Calu3 (cell line): ENCODE measurements around the gene XRCC6. TPM values are rescaled to one million over a fixed set of nuclear protein-coding genes. Genes with fewer than 3 reads are reported as not detected.
A peak's percentile ranks its signal among the peaks of the same experiment; 100 is the strongest.

ENCODE experiments used
- BruUV-seq: library from RNA; stranded (reverse); fragments of 400-500 nt; replicated peaks from 2 replicates; lab custom pipeline; 2021; lab: Mats Ljungman, UMichigan
- CTCF ChIA-PET: fragments of 300-600 bp; sonication (Branson Sonifier 250); formaldehyde crosslinking; loops from one replicate; lab custom pipeline; 2022; ENCODE audit warnings: antibody characterized with exemption; lab: Charles Lee
- DNase-seq: peaks from one replicate; pipeline ENCODE4 v3.0.0; 2022
- H3K27ac Mint-ChIP-seq: one replicate; pipeline ENCODE4 v1.8.0; 2022; ENCODE audit warnings: mixed read lengths; ENCODE audit not compliant: unreplicated experiment
- H3K27me3 Mint-ChIP-seq: one replicate; pipeline ENCODE4 v1.8.0; 2022; ENCODE audit warnings: mixed read lengths; ENCODE audit not compliant: unreplicated experiment
- H3K36me3 Mint-ChIP-seq: one replicate; pipeline ENCODE4 v1.8.0; 2022; ENCODE audit warnings: mild to moderate bottlenecking, moderate library complexity, mixed read lengths; ENCODE audit not compliant: insufficient read depth, unreplicated experiment
- H3K4me1 Mint-ChIP-seq: one replicate; pipeline ENCODE4 v1.8.0; 2022; ENCODE audit warnings: mild to moderate bottlenecking, low read depth, mixed read lengths; ENCODE audit not compliant: unreplicated experiment
- H3K4me3 Mint-ChIP-seq: one replicate; pipeline ENCODE4 v1.8.0; 2022; ENCODE audit warnings: mild to moderate bottlenecking, low read depth, moderate library complexity, mixed read lengths; ENCODE audit not compliant: unreplicated experiment
- H3K9me3 Mint-ChIP-seq: one replicate; pipeline ENCODE4 v1.8.0; 2022; ENCODE audit warnings: low read depth, mixed read lengths; ENCODE audit not compliant: unreplicated experiment
- intact Hi-C: fragments of 100-400 bp; cut with micrococcal nuclease; formaldehyde crosslinking; loops from one replicate; pipeline ENCODE4 v1.10.0; 2022; ENCODE audit not compliant: unreplicated experiment
- total RNA-seq: library from RNA; stranded (reverse); gene quantifications from 2 replicates; pipeline ENCODE4 v1.2.3, GENCODE V29; 2022
- TF ChIP-seq, protein P1 (sequence below): fragments of 200-600 bp; IDR thresholded peaks from one replicate; pipeline ENCODE4 v1.8.0; 2022; ENCODE audit warnings: antibody characterized with exemption; ENCODE audit not compliant: unreplicated experiment

The XRCC6 gene
- total RNA-seq, 1 experiment from 2014 or later: 401 TPM

DNA sequence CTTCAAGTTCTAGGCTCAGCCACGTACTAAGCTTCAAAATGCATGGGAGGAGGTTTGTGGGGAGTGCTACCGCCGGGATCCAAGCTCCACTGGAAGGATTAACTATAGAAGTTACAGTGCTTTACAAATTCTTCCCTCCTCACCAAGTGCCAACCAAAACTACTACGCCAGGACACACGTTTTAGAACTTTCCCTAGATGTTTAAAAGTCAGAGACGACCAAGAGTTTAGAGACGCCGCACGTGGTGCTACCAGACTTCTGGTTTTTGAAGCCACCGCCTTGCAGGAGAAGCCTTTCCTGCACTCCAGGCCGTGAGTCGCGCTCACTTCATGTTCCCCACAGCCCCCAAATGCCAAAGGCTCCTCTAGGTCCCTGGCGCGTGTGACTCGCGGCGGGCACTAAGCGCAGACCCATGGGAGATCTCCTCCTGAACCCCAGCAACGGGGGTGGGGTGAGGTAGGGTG is 66.8 kb downstream of the XRCC6 start:
- CTCF ChIA-PET: interaction anchor here (0.7 to 2.1 kb wide), 4 partner anchors 10 to 73 kb away, joined by 3 to 13 read pairs (median 3); no protein-coding TSS in a partner anchor
- intact Hi-C loops: no loop called here
- H3K36me3 Mint-ChIP-seq: peaks cover 30% of the 10 kb centered on the region
- TF ChIP-seq, protein P1, sequence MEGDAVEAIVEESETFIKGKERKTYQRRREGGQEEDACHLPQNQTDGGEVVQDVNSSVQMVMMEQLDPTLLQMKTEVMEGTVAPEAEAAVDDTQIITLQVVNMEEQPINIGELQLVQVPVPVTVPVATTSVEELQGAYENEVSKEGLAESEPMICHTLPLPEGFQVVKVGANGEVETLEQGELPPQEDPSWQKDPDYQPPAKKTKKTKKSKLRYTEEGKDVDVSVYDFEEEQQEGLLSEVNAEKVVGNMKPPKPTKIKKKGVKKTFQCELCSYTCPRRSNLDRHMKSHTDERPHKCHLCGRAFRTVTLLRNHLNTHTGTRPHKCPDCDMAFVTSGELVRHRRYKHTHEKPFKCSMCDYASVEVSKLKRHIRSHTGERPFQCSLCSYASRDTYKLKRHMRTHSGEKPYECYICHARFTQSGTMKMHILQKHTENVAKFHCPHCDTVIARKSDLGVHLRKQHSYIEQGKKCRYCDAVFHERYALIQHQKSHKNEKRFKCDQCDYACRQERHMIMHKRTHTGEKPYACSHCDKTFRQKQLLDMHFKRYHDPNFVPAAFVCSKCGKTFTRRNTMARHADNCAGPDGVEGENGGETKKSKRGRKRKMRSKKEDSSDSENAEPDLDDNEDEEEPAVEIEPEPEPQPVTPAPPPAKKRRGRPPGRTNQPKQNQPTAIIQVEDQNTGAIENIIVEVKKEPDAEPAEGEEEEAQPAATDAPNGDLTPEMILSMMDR: no peak
- H3K27me3 Mint-ChIP-seq: no peaks in the 10 kb centered on the region
- no peak for DNase-seq
- no peaks in the 10 kb centered on the region for H3K9me3 Mint-ChIP-seq
- H3K27ac Mint-ChIP-seq: peak overlapping the region; percentile 86
- TSS peak; percentile 73 for BruUV-seq
- H3K4me3 Mint-ChIP-seq: peak overlapping the region; percentile 86
- no peaks in the 10 kb centered on the region for H3K4me1 Mint-ChIP-seq

DNA sequence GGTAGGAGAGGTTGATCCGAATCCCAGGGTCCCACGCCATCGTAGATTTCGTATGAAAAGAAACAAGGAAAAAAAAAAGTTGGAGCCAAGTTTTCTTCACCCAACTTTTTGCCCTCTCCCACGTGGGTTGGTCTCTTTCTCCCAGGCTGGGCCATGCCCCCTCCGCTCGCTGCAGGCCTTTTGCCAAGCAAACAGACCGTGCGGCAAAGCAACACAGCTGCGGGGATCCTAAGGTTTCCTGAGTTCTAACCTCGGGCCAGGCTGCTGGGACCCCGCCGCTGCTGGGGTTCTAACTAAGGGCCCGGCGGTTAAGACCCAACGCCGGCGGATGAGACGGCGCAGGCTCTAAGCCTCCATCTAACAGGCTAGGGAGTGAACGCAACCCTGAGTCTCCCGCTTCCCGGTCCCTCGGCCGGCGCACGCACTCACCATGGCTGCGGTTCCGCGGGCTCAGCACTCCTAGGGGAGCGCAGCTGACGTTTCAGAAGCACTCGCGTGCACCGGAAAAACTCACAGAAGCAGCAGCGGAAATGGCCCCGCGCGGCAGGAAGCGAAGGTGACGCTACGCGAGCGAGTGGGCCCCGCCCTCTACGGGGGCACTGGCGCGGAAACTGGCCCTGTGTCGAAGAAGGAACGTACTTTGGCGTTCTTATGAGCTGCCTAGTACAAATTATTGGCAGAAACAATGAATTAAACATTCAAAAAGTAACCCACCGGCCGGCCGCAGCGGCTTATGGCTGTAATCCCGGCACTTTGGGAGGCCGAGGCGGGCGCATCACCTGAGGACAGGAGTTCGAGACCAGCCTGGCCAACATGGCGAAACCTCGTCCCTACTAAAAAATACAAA is 67.5 kb downstream of the XRCC6 start, which contains the start of gene SNU13:
Gene SNU13, minus strand, starts transcription at position 503 of the 847 bp plus-strand sequence. Its CDS starts 71 bp downstream, at position 432.
- no peaks in the 10 kb centered on the region for H3K27me3 Mint-ChIP-seq
- H3K27ac Mint-ChIP-seq: peak within 1 kb of the TSS; percentile 86
- H3K9me3 Mint-ChIP-seq: no peaks in the 10 kb centered on the region
- peaks cover 25% of the 10 kb centered on the region for H3K36me3 Mint-ChIP-seq
- TF ChIP-seq, protein P1: no peak
- intact Hi-C loops: no loop called here
- CTCF ChIA-PET: interaction anchor here (1.6 to 2.1 kb wide), 3 partner anchors 9 to 58 kb away, joined by 3 to 13 read pairs (median 3); no protein-coding TSS in a partner anchor
- DNase-seq: peak; percentile 91
- peak within 1 kb of the TSS; percentile 86 for H3K4me3 Mint-ChIP-seq
- BruUV-seq: no TSS peak
- H3K4me1 Mint-ChIP-seq: no peaks in the 10 kb centered on the region

- CTCF ChIA-PET: no interaction called here
- Mint-ChIP-seq H3K27me3 (no peaks in the 10 kb centered on the region), H3K9me3 (no peaks in the 10 kb centered on the region)
These were observed 69.4 kb downstream of the XRCC6 start for GRCh38 chr22:41690476-41690875.

GRCh38 chr22:41695211-41695610 is 74.1 kb downstream of the XRCC6 start:
- Mint-ChIP-seq H3K9me3 (no peaks in the 10 kb centered on the region), H3K27me3 (no peaks in the 10 kb centered on the region), H3K4me1 (no peaks in the 10 kb centered on the region), H3K27ac (no peak overlapping the region), H3K4me3 (no peak overlapping the region), H3K36me3 (peaks cover 5% of the 10 kb centered on the region)
- intact Hi-C loops: no loop called here
- TF ChIP-seq, protein P1: no peak
- no TSS peak for BruUV-seq
- CTCF ChIA-PET: no interaction called here
- no peak for DNase-seq

More at GRCh38 chr22:41690476-41690875, 69.4 kb downstream of the XRCC6 start:
- H3K27ac Mint-ChIP-seq: no peak overlapping the region
- no peaks in the 10 kb centered on the region for H3K4me1 Mint-ChIP-seq
- BruUV-seq: no TSS peak
- DNase-seq: no peak
- intact Hi-C loops: no loop called here
- peaks cover 25% of the 10 kb centered on the region for H3K36me3 Mint-ChIP-seq
- no peak overlapping the region for H3K4me3 Mint-ChIP-seq
- TF ChIP-seq, protein P1: no peak
